HG03103 (cell line): Measurements from ENCODE around the gene UBAC1.
"Not testable (repeated sequence)": the region's sequence is repeated elsewhere in the genome, so short reads cannot be mapped to it uniquely, and the experiment has no call there.

Experiments
- ATAC-seq: cut with Tn5 transposase; IDR thresholded peaks from one replicate; pipeline ENCODE4 v1.9.1; 2021; ENCODE audit warnings: low read depth; ENCODE audit not compliant: unreplicated experiment

UBAC1 gene

DNA sequence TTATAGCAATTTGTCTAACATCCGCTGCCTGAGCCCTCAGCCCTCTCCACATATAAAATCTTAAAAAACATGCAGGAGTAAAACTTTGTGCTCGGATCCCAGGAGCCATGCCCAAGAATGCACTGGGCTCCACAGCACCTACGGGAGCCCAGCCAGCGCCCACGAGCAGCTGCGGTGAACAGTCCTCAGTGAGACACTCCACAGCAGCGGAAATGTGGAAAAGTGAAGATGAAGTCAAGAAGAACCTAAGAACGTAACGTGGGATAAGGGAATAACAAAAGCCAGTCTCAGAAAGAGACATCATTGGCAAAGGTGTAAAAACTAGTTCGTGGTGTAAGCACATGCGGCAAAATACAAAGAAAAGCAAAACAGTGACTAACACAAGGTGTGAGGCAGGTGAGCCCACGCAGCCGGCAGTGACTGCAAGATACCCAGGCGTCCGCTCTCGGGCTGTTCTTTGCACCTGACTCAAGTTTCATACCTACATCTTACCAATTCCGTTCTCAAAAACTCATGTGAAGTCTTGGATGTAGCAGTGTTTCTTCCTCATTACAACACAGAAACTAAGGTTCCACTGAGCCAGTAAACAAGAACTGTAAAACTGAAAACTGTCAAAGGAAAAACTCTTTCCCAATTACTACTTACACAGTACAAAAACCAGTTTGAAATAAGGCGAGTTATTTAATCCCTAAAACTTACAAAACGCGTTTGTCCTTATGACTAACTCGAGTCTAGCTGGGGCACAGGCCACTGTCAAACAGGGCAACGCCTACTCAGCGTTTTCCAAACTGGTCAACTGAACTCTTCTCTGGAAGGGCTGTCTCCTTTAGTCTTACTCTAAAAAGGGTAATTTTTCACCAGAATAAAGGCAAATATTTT, 55.6 kb downstream of the UBAC1 start:
- ATAC-seq, result no peak

- no peak for ATAC-seq
These were observed 57.2 kb downstream of the UBAC1 start for GRCh38 chr9:135903786-135904520.

DNA sequence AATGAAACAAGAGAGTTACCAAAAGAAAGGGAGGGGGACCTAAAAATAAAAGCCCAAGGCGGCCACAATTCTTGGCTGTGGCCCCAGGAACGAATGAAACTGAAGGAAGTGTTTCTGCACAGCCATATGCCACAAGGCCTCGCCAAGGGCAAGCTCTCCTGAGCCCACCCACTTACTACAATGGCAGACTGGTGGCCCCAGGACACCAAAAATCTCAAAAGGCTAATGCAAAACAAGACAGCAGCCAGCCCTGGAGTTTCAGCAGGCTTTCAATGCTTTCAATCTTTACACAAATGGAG, 57.9 kb downstream of the UBAC1 start:
- no peak for ATAC-seq

DNA sequence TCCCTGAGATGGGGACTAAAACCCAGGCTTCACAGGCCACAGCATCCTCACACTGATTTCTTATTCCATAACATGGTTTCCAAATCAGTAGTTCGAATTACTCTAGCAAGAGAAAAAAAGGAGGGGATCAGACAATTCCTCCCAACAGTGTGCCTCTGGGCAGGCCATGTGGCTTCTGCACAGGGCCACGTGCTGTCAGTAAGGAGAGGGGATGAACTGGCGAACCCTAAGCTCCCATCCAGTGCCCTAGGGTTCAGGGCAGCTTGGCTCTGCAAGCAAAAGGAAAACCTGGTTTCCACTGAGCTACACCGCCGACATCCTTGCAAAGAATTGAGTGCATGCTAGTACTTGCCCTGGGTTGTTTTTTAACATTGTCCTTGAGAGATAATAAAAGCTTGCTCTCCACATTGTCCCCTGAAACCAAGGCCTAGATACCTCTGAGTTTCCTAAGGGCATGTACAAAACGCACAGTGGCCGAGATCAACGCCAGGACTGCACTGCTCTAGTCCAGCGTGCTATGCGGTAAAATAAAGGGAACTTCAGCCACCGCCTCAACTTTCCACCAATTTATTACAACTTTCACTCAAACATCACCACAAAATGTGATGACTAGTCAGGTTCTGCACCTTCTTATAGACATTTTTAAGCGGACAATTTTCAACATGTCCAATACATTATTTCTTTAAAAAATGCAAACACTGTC, 58.4 kb downstream of the UBAC1 start:
- ATAC-seq, result no peak

GRCh38 chr9:135901826-135902225, 59.3 kb downstream of the UBAC1 start:
- no peak for ATAC-seq

DNA sequence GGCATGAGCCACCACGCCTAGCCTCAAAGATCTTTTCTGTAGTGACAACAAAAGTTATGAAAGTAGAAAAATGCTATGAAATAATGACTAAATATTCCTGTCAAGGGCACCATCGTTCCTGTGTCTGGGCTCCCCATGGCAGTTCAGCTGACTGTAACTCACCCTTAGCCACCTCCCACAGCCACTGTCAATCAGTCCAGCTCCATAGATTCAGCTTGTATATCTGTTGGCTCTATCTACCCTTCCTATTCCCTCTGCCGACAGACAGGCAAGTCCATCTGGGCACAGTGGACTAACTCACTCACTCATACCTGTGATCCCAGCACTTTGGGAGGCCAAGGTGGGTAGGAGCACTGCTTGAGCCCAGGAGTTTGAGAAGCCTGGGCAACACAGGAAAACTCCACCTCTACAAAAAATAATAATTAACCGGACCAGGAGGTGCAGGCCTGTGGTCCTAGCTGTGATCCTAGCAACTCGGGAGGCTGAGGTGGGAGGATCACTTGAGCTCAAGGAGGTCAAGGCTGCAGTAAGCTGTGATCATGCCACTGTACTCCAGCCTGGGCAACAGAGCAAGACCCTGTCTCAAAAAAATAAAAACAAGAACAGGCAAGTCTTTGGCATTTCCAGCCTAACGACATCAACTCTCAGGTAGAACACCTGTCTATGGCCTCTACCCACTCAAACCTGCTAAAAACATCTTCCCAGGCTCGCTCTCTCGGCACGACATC, 60.0 kb downstream of the UBAC1 start:
- no peak for ATAC-seq

- ATAC-seq, result no peak
These were observed 62.4 kb downstream of the UBAC1 start for GRCh38 chr9:135898634-135899407.

GRCh38 chr9:135896626-135897025, 64.5 kb downstream of the UBAC1 start:
- ATAC-seq, result no peak

DNA sequence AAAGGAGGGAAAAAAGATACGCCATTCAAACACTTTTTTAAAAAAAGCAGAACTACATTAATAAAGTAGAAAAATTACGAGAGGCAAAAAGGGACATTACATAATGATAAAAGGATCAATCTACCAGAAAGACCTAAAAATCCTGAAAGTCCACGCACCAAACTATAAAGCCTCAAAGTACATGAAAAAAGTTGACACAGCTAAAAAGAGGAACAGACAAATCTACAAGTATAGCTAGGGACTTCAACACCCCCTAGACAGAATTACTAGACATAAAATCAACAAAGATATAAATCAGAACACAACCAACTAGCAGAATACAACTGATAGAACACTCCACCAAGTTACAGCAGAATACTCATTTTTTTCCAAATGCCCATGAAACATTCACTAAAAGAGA, 65.0 kb downstream of the UBAC1 start:
- ATAC-seq, result no peak

GRCh38 chr9:135895202-135895848, 65.8 kb downstream of the UBAC1 start:
- ATAC-seq, result no peak

DNA sequence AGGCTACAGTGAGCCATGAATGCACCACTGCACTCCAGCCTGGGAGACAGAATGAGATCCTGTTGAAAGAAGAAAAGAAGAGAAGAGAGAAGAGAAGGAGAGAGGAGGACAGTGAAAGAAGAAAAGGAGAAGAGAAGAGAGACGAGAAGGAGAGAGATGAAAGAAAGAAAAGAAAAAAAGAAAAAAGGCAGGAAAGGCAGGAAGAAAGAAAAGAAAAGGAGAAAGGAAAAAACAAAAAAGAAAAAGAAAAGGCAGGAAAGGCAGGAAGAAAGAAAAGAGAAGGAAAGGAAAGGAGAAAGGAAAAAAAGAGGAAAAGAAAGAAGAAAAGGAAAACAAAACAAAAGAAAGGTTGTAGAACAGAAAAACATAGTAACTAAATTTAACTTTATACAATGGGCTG, 68.1 kb downstream of the UBAC1 start:
- ATAC-seq, result no peak

GRCh38 chr9:135892327-135892726, 68.8 kb downstream of the UBAC1 start:
- ATAC-seq, result not testable (repeated sequence)

- no peak for ATAC-seq
These were observed 70.0 kb downstream of the UBAC1 start for GRCh38 chr9:135891027-135891631.

GRCh38 chr9:135890190-135891026, 70.8 kb downstream of the UBAC1 start:
- ATAC-seq, result no peak

GRCh38 chr9:135889564-135890189, 71.5 kb downstream of the UBAC1 start:
- ATAC-seq, result no peak

DNA sequence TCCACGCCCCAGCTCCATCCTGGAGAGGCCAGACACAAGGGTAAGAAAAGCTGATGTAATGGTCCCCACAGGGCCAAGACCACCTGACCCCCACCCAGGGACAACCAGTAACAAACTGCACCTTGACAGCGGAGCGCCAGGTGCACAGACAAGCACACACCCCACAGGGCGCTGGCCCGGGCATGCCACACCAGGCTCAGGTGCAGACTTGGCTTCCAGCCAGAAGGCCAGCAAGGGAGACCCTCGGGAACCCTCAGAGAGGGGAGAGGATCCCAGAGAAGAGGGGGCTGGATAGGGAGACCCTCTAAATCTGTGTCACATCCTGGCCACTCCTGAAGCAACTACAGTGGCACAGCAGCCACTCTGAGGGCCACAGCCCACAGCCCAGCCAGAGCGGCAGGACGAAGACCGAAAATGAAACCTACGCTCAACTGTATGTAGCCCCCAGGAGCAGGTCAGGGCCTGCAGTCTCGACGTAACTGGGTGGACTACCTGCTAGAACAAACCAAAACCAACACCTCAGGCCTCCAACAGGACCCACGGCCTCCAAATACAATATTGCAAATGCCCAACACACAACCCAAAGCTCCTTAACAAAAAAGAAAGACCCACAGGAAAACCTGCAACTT, 72.3 kb downstream of the UBAC1 start:
- no peak for ATAC-seq

GRCh38 chr9:135888126-135888765, 72.9 kb downstream of the UBAC1 start:
- ATAC-seq, result no peak
